ENCODE data around the gene SLC19A1.

DNA sequence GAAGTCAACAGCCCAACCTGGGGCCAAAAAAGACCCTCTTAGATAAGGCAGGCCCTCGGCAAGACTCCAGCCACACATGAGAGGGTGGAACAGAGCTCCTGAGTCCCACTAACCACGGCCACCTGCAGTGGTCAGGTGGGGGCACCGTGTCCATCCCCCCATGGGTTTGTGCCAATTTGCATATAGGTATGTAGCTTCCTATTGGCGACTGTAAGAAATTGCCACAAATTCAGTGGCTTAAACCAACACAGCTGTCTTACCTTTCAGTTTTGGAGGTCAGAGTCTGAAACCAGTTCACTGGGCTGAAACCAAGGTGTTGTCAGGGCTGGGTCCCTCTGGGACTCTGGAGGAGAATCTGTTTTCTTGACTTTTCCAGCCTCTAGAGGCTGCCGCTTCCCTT, 77.9 kb downstream of the SLC19A1 start:
- TF ChIP-seq, protein P1, sequence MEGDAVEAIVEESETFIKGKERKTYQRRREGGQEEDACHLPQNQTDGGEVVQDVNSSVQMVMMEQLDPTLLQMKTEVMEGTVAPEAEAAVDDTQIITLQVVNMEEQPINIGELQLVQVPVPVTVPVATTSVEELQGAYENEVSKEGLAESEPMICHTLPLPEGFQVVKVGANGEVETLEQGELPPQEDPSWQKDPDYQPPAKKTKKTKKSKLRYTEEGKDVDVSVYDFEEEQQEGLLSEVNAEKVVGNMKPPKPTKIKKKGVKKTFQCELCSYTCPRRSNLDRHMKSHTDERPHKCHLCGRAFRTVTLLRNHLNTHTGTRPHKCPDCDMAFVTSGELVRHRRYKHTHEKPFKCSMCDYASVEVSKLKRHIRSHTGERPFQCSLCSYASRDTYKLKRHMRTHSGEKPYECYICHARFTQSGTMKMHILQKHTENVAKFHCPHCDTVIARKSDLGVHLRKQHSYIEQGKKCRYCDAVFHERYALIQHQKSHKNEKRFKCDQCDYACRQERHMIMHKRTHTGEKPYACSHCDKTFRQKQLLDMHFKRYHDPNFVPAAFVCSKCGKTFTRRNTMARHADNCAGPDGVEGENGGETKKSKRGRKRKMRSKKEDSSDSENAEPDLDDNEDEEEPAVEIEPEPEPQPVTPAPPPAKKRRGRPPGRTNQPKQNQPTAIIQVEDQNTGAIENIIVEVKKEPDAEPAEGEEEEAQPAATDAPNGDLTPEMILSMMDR (IDR thresholded peaks at IDR 0.05; ENCODE audit: low read length): no peak
- TF ChIP-seq EZH2phosphoT487 (IDR thresholded peaks at IDR 0.05; ENCODE audit: low read length) (no peak), EZH2 (optimal IDR thresholded peaks at IDR 0.05; ENCODE audit: low read depth, low read length) (no peak)

Measured in MM.1S (cell line).